Tongue (tissue), 1 donor: ENCODE results near the gene TRIM6. TPM values are rescaled to one million over a fixed set of nuclear protein-coding genes. Genes with fewer than 3 reads are reported as not detected.

Source experiments
- total RNA-seq: library from RNA; depleted of rRNA; stranded (reverse); fragments of >200 nt; gene quantifications from one replicate; pipeline ENCODE4 v1.2.3, GENCODE V29; 2014

The TRIM6 gene
- total RNA-seq, 1 donor from 2014 or later, result 6.5 TPM

Other genes with a start within 250 kb of the TRIM6 start
- gene OR51B6, start 245.1 kb upstream of the TRIM6 start, total RNA-seq, result not detected
- not detected for gene OR51M1, start 212.8 kb upstream of the TRIM6 start, total RNA-seq
- not detected for gene OR51Q1, start 174.5 kb upstream of the TRIM6 start, total RNA-seq
- not detected for gene OR51I1, start 155.1 kb upstream of the TRIM6 start, total RNA-seq
- not detected for gene OR51I2, start 147.3 kb upstream of the TRIM6 start, total RNA-seq
- not detected for gene OR52D1, start 108.0 kb upstream of the TRIM6 start, total RNA-seq
- not detected for gene UBQLN3, start 86.7 kb upstream of the TRIM6 start, total RNA-seq
- gene UBQLNL, start 79.9 kb upstream of the TRIM6 start, total RNA-seq, result 0.10 TPM
- gene OR52H1, start 48.1 kb upstream of the TRIM6 start, total RNA-seq, result not detected
- not detected for gene OR52B6, start 15.8 kb upstream of the TRIM6 start, total RNA-seq
- gene TRIM34, start 28.4 kb downstream of the TRIM6 start, total RNA-seq, result 8.1 TPM
- 16.3 TPM for gene TRIM5, start 88.4 kb downstream of the TRIM6 start, total RNA-seq
- 13.4 TPM for gene TRIM22, start 93.2 kb downstream of the TRIM6 start, total RNA-seq
- gene OR56B1, start 139.8 kb downstream of the TRIM6 start, total RNA-seq, result 0.10 TPM
- gene OR52N4, start 157.6 kb downstream of the TRIM6 start, total RNA-seq, result not detected
- not detected for gene OR52N5, start 186.7 kb downstream of the TRIM6 start, total RNA-seq
- gene OR52N1, start 194.6 kb downstream of the TRIM6 start, total RNA-seq, result not detected
- gene OR52N2, start 212.3 kb downstream of the TRIM6 start, total RNA-seq, result not detected
- gene OR52E6, start 245.3 kb downstream of the TRIM6 start, total RNA-seq, result not detected